IPS-18c (cell line): ENCODE data around the gene LMNTD2.

Experiments used
- H3K4me3 ChIP-seq: 2 replicates; pipeline ENCODE4 v1.7.0; 2013; ENCODE audit warnings: low read depth, mild to moderate bottlenecking, low read length, moderate library complexity; ENCODE audit not compliant: insufficient read depth
- H3K9me3 ChIP-seq: one replicate; pipeline ENCODE4 v1.6.1; 2013; ENCODE audit warnings: mild to moderate bottlenecking, low read length, moderate library complexity; ENCODE audit not compliant: control insufficient read depth, insufficient read depth

Gene LMNTD2

DNA sequence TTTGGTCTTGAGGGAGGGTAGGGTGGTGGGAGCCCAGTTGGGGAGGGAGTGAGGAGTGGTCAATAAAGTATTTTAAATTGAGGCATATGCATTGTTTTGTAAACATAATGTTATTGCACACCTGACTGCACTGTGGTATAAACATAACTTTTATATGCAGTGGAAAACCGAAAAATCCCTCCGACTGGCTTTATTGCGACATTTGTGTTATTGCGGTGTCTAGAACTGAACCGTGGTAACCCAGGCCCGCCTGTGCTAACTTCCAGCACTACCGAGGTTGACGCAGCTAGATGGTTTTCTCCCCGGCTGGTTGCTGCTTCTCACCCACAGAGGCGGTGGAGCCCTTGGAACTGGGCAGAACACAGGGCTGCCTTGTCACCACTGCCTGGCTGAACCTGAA lies 45.9 kb downstream of the LMNTD2 start:
- no peak overlapping the region for H3K4me3 ChIP-seq
- peaks cover 8% of the 10 kb centered on the region for H3K9me3 ChIP-seq

DNA sequence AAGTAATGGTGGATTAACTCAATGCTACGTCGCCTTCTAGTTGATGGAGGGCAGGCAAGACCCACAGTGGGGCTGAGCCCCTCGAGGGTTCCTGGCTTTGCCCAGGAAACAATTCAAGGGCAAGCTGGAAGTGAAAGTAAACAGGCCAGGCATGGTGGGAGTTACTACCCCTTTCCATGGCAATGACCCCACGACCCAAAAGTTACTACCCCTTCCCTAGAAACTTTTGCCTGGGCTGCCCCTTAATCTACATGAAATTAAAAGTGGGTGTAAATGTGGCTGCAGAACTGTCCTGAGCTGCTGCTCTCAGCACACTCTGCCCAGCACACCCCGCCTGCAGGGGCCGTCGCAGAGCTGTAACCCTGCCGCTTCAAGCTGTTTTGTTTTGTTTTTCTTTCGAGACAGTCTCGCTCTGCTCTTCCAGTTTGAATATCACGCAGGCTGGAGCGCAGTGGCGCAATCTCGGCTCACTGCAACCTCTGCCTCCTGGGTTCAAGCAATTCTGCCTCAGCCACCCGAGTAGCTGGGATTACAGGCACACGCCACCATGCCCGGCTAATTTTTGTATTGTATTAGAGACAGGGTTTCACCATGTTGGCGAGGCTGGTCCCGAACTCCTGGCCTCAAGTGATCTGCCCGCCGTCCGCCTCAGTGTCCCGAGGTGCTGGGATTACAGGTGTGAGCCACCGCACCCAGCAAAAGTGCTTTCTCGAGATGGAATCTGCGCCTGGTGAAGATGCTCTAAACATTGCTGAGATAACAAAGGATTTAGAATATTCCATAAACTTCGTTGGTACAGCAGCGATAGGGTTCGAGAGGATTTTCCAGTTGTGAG lies 47.6 kb downstream of the LMNTD2 start:
- Histone ChIP-seq H3K9me3 (peaks cover 4% of the 10 kb centered on the region), H3K4me3 (no peak overlapping the region)

GRCh38 chr11:508956-509355 lies 51.6 kb downstream of the LMNTD2 start:
- no peak overlapping the region for H3K4me3 ChIP-seq
- no peaks in the 10 kb centered on the region for H3K9me3 ChIP-seq

DNA sequence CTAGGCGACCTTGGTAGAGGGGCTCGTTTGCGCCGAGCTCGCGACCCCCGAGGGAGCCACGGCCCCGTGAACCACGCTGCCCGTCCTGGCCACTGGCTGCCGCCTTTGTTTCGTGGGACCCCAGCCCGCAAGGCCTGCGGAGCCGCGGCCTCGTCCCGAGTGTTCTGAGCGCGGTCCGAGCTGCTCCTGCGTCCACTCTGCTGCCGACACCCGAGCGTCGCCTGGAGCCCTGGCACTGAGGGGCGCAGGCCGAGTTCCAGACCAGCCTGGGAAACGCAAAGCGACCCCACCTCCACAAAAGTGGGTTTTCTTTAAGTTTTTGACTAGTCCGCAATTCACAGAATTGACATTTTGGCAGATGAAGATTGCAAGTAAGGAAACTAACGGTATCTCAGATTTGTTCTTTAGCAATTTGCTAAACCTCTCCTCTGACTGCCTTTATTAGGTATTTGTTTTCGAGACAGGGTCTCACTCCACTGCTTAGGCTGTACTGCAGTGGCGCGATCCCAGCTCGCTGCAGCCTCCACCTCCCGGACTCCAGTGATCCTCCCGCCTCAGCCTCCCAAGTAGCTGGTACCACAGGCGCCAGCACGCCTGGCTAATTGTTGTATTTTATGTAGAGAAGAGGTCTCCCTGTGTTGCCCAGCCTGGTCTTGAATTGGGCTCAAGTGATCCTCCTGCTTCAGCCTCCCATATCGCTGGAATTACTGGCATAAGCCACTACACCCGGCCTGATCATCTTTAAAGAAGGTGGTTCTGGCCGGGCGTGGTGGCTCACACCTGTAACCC lies 52.6 kb downstream of the LMNTD2 start:
- peak overlapping the region; percentile 83 for H3K4me3 ChIP-seq

DNA sequence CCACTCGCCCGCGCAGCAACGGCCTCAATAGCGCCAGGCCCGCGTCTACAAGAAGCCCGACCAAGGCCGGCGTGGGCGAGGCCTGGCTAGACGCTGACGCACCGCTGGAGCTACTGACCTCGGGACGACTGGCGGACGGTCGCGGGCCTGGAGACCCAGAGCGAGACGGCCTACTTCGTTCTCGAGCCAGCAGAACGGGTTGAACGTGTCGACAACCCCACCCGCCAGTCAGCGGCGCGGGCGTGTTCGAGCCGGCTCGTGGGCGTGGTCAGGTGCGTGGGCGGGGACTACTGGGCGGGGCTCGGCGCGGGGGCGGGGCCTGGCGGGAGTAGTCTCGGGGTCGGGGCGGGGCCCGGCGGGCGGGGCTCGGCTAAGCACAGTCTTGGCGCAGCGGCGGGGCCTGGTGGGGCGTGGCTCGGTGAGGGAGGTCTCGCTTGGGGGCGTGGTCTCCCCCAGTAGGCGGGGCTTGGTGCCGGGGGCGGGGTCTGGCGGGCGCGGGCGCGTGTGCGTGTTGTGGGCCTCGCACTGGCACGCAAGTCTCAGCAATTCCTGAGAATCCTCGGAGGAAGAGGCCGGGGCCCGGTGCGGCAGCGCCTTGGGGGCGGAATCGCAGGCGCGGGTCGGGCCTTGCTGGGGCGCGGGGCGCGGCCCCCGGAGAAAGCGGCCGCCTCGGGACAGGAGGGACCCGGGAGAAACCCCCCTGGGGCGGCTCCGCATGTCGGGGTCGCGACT lies 53.4 kb downstream of the LMNTD2 start, which contains the start of gene RNH1:
TSS of gene RNH1 (minus strand) at position 248 of the 732 bp plus-strand sequence. CDS start 5,080 bp downstream, outside the sequence.
- peak within 1 kb of the TSS; percentile 98 for H3K4me3 ChIP-seq
- no peaks in the 10 kb centered on the region for H3K9me3 ChIP-seq

More for the DNA sequence above, 52.6 kb downstream of the LMNTD2 start:
- H3K9me3 ChIP-seq: no peaks in the 10 kb centered on the region

DNA sequence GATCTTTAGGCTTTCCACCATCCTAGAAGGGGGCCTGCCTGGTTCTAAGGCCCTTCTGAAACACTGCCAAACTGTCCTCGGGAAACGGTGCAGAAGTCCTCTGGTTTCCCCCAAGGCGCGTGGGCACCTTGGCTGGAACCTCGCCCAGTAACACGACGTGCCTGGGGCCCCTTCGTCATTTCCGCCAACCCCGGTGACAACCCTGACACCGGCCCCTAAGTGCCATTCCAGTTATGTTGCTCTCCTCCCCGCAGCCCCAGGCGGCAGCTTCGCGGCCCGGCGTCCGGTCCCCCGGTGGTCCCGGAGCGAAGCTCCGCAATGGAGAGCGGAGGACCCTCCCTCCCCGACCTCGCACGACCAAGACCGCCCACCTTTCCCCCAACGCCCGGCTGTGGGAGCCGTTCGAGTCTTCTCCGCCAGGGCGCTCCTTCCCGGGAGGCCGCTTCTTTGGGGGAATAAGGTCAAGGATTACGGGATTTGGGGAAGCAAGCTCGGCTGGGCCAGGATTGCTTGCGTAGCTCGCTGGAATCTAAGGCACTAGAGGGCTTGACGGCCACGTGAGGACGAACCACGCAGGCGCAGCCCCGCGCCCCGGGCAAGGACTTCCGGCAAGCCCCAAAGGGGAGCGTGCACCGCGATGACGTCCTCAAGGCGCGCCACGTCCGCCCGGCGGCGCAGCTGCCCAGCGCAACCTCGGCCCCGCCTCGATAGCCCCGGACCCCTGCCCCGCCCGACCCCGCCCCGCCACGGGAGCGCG lies 54.1 kb downstream of the LMNTD2 start:
- peak overlapping the region; percentile 98 for H3K4me3 ChIP-seq
- no peaks in the 10 kb centered on the region for H3K9me3 ChIP-seq

DNA sequence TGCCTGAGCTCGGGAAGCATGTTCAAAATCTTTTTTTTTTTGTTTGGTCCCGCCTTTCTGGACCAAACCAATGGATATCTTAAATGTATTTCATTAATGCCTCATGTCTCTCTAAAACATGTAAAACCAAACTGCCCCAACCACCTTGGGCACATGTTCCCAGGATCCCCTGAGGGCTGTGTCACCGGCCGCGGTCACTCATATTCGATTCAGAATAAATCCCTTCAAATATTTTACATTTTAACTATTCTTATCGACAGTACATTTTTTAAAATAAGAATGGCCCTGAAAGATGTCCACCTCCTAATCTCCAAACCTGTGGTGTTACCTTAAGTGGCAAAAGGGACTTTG lies 55.6 kb downstream of the LMNTD2 start:
- Histone ChIP-seq H3K4me3 (no peak overlapping the region), H3K9me3 (no peaks in the 10 kb centered on the region)
